Left ventricle myocardium inferior (tissue), 1 donor: ENCODE measurements around the gene MRM2. TPM values are rescaled to one million over a fixed set of nuclear protein-coding genes. Genes with fewer than 3 reads are reported as not detected.

ENCODE experiments used
- DNase-seq: peaks from one replicate; pipeline ENCODE4 v3.0.0-alpha.2; 2020
- H3K27ac ChIP-seq: fragments of 200-600 bp; replicated peaks from 2 replicates; pipeline ENCODE4 v1.8.0; 2021
- H3K27me3 ChIP-seq: fragments of 200-600 bp; 2 replicates; pipeline ENCODE4 v1.8.0; 2021; ENCODE audit warnings: low read depth
- H3K36me3 ChIP-seq: fragments of 200-600 bp; 2 replicates; pipeline ENCODE4 v1.8.0; 2021
- H3K4me1 ChIP-seq: fragments of 200-600 bp; 2 replicates; pipeline ENCODE4 v1.8.0; 2021
- H3K4me3 ChIP-seq: fragments of 200-600 bp; 2 replicates; pipeline ENCODE4 v1.8.0; 2021; ENCODE audit warnings: mild to moderate bottlenecking, moderate library complexity
- H3K9me3 ChIP-seq: fragments of 200-600 bp; replicated peaks from 2 replicates; pipeline ENCODE4 v1.8.0; 2021
- CTCF ChIP-seq: fragments of 200-600 bp; IDR thresholded peaks from 2 replicates; pipeline ENCODE4 v1.8.0; 2021; ENCODE audit warnings: antibody characterized with exemption, mild to moderate bottlenecking, borderline replicate concordance
- intact Hi-C: fragments of 100-400 bp; cut with micrococcal nuclease; formaldehyde crosslinking; loops from one replicate; pipeline ENCODE4 v1.11.0; 2022
- total RNA-seq: library from RNA; stranded (reverse); fragmentation: NEBNext Ultra II Directional; extraction: Animal tissue kit (Norgen Biotek cat#: 25700); gene quantifications from one replicate; pipeline ENCODE4 v1.2.1, GENCODE V29; 2021
- donor health status: DM: no; HTN: yes; CAD: no; lungs with severe emphysema.

Gene MRM2
- total RNA-seq, 1 donor from 2014 or later, result 19.9 TPM

DNA sequence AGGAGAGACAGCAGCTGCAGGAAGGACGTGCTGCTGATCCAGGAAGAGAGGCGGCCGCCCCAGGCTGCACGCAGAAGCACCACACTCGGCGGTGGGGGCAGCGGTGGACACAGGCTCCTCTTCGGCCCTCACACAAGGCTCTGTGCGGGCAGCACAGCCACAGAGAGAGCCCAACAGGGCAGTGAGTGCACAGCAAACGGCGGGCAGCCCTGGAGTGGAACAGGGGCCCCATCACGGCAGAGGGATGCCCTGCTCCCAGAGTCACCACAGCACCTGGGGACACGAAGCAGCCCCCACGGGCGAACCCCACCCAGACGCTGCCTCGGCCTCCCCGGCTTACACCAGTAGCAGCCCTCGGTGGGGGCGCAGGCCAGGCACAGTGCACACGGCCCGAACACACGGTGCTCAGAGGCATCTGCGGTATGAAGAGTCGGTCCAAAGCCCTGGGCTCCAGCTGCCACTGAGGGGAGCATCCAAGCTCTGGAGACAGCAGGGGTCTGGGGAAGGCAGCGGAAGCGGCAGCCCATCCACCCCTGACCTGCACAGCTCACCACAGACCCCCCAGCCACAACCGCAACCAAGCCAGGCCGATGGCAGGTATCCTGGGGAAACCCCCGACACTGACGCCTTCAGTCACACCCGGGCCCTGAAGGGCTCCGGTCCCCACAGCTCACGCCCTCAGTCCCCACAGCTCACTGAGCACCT, 16.8 kb upstream of the MRM2 start:
- DNase-seq, result no peak
- no peak for TF ChIP-seq CTCF
- intact Hi-C loops, result no loop called here

DNA sequence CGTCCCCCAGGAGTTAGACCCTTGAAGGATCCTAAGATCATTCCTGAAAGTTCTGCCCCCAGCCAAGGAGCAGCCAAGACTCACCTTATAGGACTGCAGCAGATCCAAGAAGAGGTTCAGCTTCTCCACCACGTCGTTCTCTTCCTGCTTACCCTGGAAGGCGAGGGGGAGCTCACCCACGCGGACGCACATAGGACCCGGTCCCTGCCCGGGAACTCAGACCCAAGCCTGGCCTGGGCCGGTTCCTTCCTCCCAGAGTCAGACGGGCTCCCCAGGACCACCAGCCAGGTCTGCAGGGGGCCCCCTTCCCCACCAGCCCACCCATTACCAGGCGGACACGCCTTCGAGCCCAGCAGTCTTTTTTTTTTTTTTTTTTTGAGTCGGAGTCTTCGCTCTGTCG, 15.6 kb upstream of the MRM2 start:
- Histone ChIP-seq H3K4me3 (no peak overlapping the region), H3K27ac (no peak overlapping the region), H3K4me1 (no peaks in the 10 kb centered on the region), H3K36me3 (peaks cover 37% of the 10 kb centered on the region), H3K9me3 (no peaks in the 10 kb centered on the region), H3K27me3 (no peaks in the 10 kb centered on the region)
- intact Hi-C loops, result no loop called here
- TF ChIP-seq CTCF, result no peak
- no peak for DNase-seq

More for the DNA sequence above, 16.8 kb upstream of the MRM2 start:
- no peak overlapping the region for H3K4me3 ChIP-seq
- peaks cover 48% of the 10 kb centered on the region for H3K36me3 ChIP-seq
- H3K4me1 ChIP-seq, result no peaks in the 10 kb centered on the region
- no peaks in the 10 kb centered on the region for H3K9me3 ChIP-seq
- no peak overlapping the region for H3K27ac ChIP-seq
- no peaks in the 10 kb centered on the region for H3K27me3 ChIP-seq

DNA sequence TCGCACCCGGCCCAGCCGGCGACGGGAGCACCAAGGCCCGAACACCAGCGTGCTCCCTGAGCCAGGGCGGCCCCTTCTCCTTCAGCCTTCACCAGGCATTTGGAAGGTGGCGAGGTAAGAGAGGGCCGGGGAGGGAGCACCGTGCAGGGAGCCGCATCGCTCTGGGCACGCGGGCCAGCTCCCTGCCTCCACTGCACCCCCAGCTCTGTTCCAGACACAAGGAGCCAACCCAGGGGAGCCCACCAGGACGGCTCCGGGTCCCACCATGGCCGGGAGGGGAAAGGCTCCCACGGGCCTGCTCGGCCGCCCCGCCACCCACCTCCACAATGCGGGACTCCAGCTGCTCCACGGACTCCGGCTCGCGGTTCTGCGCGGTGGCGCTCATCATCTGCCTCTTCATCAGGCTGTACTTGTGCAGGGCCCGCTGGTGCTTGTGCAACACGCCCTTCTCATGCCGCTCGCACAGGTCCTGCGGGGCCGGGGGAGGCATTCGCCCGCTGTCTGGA, 15.1 kb upstream of the MRM2 start:
- Histone ChIP-seq H3K36me3 (peaks cover 35% of the 10 kb centered on the region), H3K9me3 (no peaks in the 10 kb centered on the region)

DNA sequence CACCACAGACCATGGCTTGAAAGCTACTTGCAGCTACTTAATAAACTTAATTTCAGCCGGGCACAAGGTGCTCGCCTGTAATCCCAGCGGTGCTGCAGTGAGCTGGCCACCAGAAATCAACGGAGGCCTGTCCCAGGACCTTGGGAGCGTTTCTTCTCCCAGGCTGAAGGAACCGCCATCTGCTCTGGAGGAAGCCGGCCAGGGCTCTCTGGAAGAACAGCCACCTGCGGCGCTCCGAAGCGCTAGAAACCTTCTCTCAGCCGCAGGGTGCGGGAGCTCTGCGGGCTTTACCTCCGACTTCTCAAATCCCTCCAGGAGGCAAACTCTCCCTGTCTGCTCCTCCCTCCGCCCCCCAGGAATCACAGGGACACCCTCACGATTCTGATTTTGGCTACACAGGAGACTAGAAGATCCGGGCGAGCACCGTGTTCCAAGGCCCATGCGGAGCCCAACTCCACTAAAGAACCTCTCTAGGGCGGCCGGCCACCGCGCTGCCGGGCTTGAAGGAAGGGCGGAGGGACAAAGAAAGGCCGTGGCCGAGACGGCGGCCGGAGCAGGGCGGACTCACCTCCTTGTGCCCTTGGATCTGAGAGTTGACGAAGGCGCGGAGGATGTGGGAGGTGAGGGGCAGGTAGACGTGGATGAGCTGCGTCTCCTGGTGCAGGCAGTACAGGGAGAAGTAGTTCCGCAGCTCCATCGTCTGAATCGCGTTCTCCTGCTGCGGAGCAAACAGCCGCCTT, 14.5 kb upstream of the MRM2 start:
- Histone ChIP-seq H3K4me1 (no peaks in the 10 kb centered on the region), H3K4me3 (no peak overlapping the region), H3K9me3 (no peaks in the 10 kb centered on the region), H3K27me3 (no peaks in the 10 kb centered on the region), H3K36me3 (peaks cover 35% of the 10 kb centered on the region), H3K27ac (no peak overlapping the region)
- no peak for TF ChIP-seq CTCF
- no peak for DNase-seq
- intact Hi-C loops, result no loop called here

More for the DNA sequence above, 15.1 kb upstream of the MRM2 start:
- no peak overlapping the region for H3K4me3 ChIP-seq
- DNase-seq, result no peak
- no peak for TF ChIP-seq CTCF
- H3K27ac ChIP-seq, result no peak overlapping the region
- no peaks in the 10 kb centered on the region for H3K4me1 ChIP-seq
- H3K27me3 ChIP-seq, result no peaks in the 10 kb centered on the region
- intact Hi-C loops, result no loop called here

- H3K9me3 ChIP-seq, result no peaks in the 10 kb centered on the region
- peaks cover 31% of the 10 kb centered on the region for H3K36me3 ChIP-seq
- H3K27me3 ChIP-seq, result no peaks in the 10 kb centered on the region
- intact Hi-C loops, result no loop called here
- no peak for DNase-seq
- no peaks in the 10 kb centered on the region for H3K4me1 ChIP-seq
- no peak overlapping the region for H3K27ac ChIP-seq
- H3K4me3 ChIP-seq, result no peak overlapping the region
- TF ChIP-seq CTCF, result no peak
Measured at GRCh38 chr7:2255145-2256139, 13.4 kb upstream of the MRM2 start.
